Measurements from ENCODE around the gene GDF7.

Gene GDF7

GRCh38 chr2:20646446-20646845 lies 20.5 kb upstream of the GDF7 start:
- no peak for DNase-seq

GRCh38 chr2:20647211-20647610 lies 19.7 kb upstream of the GDF7 start:
- no peak for DNase-seq

GRCh38 chr2:20647738-20648137 lies 19.2 kb upstream of the GDF7 start:
- DNase-seq, result no peak

GRCh38 chr2:20648206-20648605 lies 18.7 kb upstream of the GDF7 start:
- DNase-seq, result no peak

GRCh38 chr2:20648831-20649230 lies 18.1 kb upstream of the GDF7 start:
- no peak for DNase-seq

GRCh38 chr2:20649576-20649975 lies 17.4 kb upstream of the GDF7 start:
- no peak for DNase-seq

GRCh38 chr2:20649976-20650375 lies 17.0 kb upstream of the GDF7 start:
- no peak for DNase-seq

GRCh38 chr2:20650393-20650876 lies 16.5 kb upstream of the GDF7 start:
- peak; percentile 56 to 75 for DNase-seq

GRCh38 chr2:20650877-20651730 lies 15.8 kb upstream of the GDF7 start, which contains the start of gene HS1BP3:
Gene HS1BP3 (minus strand): TSS chr2:20651098. CDS start chr2:20651063, 35 bp downstream.
- DNase-seq, result peak; percentile 31 to 83

GRCh38 chr2:20651731-20652099 lies 15.2 kb upstream of the GDF7 start:
- no peak for DNase-seq

- DNase-seq, result no peak
Measured at GRCh38 chr2:20652141-20652540, 14.8 kb upstream of the GDF7 start.

- DNase-seq, result no peak
Measured at GRCh38 chr2:20652673-20653575, 14.0 kb upstream of the GDF7 start.

- DNase-seq, result no peak
Measured at GRCh38 chr2:20653695-20654534, 13.0 kb upstream of the GDF7 start.

GRCh38 chr2:20654535-20654813 lies 12.5 kb upstream of the GDF7 start:
- no peak for DNase-seq

GRCh38 chr2:20656561-20656960 lies 10.4 kb upstream of the GDF7 start:
- DNase-seq, result no peak

GRCh38 chr2:20657522-20658235 lies 9.3 kb upstream of the GDF7 start:
- no peak for DNase-seq

GRCh38 chr2:20660506-20661420 lies 6.2 kb upstream of the GDF7 start:
- no peak for DNase-seq

- peak; percentile 64 to 82 for DNase-seq
Measured at GRCh38 chr2:20661421-20662307, 5.3 kb upstream of the GDF7 start.

GRCh38 chr2:20662308-20662937 lies 4.5 kb upstream of the GDF7 start:
- DNase-seq, result no peak
